IMR-90 (cell line): Measurements from ENCODE around the gene RBBP4. TPM values are rescaled to one million over a fixed set of nuclear protein-coding genes. Genes with fewer than 3 reads are reported as not detected.
A peak's percentile ranks its signal among the peaks of the same experiment; 100 is the strongest.

ENCODE experiments used
- ATAC-seq: fragments of 200-7000 bp; cut with Tn5 transposase; 2 replicates; pipeline ENCODE4 v1.9.1; 2020; ENCODE audit warnings: low read depth, mild to moderate bottlenecking, moderate library complexity
- BruUV-seq: library from RNA; stranded (reverse); fragments of 400-500 nt; replicated peaks from 2 replicates; lab custom pipeline; 2021; lab: Mats Ljungman, UMichigan
- CTCF ChIA-PET: fragments of 300-600 bp; formaldehyde crosslinking; extraction: SDS; loops from one replicate; lab custom pipeline; 2021; ENCODE audit warnings: antibody characterized with exemption; lab: Yijun Ruan, JAX
- POLR2A ChIA-PET: fragments of 300-600 bp; sonication (Branson Sonifier 250); formaldehyde crosslinking; loops from one replicate; lab custom pipeline; 2022; ENCODE audit warnings: antibody characterized with exemption; ENCODE audit not compliant: unreplicated experiment; lab: Charles Lee
- DNase-seq: peaks from one replicate; pipeline ENCODE4 v3.0.0; 2013
- H2AFZ ChIP-seq: replicated peaks from 2 replicates; pipeline ENCODE3; 2013; ENCODE audit warnings: low read length, mild to moderate bottlenecking; ENCODE audit not compliant: poor library complexity
- H2AK5ac ChIP-seq: 2 replicates; pipeline ENCODE4 v1.6.1; 2013; ENCODE audit warnings: low read depth, low read length, inconsistent platforms
- H2AK9ac ChIP-seq: replicated peaks from 2 replicates; pipeline ENCODE3; 2013; ENCODE audit warnings: mild to moderate bottlenecking, low read depth, low read length, moderate library complexity; ENCODE audit not compliant: poor library complexity
- H2BK120ac ChIP-seq: 2 replicates; pipeline ENCODE4 v1.6.1; 2013; ENCODE audit warnings: low read depth, low read length, inconsistent platforms
- H2BK15ac ChIP-seq: 3 replicates; pipeline ENCODE4 v1.6.1; 2013; ENCODE audit warnings: low read depth, low read length, inconsistent platforms
- H2BK20ac ChIP-seq: 2 replicates; pipeline ENCODE4 v1.6.1; 2013; ENCODE audit warnings: low read depth, mild to moderate bottlenecking, inconsistent platforms, low read length, moderate library complexity
- H2BK5ac ChIP-seq: 2 replicates; pipeline ENCODE4 v1.6.1; 2013; ENCODE audit warnings: mild to moderate bottlenecking, low read depth, low read length, inconsistent platforms; ENCODE audit not compliant: poor library complexity, severe bottlenecking
- H3K14ac ChIP-seq: replicated peaks from 2 replicates; pipeline ENCODE4 v1.6.1; 2013; ENCODE audit warnings: low read depth, low read length, inconsistent platforms
- H3K18ac ChIP-seq: 2 replicates; pipeline ENCODE4 v1.6.1; 2013; ENCODE audit warnings: low read depth, low read length, control low read depth
- H3K23ac ChIP-seq: 2 replicates; pipeline ENCODE4 v1.6.1; 2013; ENCODE audit warnings: low read depth, low read length, inconsistent platforms
- H3K27ac ChIP-seq: 2 replicates; pipeline ENCODE4 v1.5.1; 2013; ENCODE audit warnings: mild to moderate bottlenecking, control low read depth, low read length; ENCODE audit not compliant: insufficient read depth
- H3K27me3 ChIP-seq: 2 replicates; pipeline ENCODE4 v1.6.1; 2013; ENCODE audit warnings: low read length; ENCODE audit not compliant: control insufficient read depth, insufficient read depth
- H3K36me3 ChIP-seq: 2 replicates; pipeline ENCODE4 v1.6.1; 2013; ENCODE audit warnings: low read length, mixed read lengths; ENCODE audit not compliant: control insufficient read depth, insufficient read depth
- H3K4ac ChIP-seq: 2 replicates; pipeline ENCODE4 v1.6.1; 2013; ENCODE audit warnings: low read depth, low read length, inconsistent platforms
- H3K4me1 ChIP-seq: 2 replicates; pipeline ENCODE4 v1.6.1; 2013; ENCODE audit warnings: low read length, mixed read lengths; ENCODE audit not compliant: control insufficient read depth, insufficient read depth
- H3K4me2 ChIP-seq: 2 replicates; pipeline ENCODE4 v1.6.1; 2013; ENCODE audit warnings: low read depth, mild to moderate bottlenecking, control low read depth, low read length, moderate library complexity
- H3K4me3 ChIP-seq: 2 replicates; pipeline ENCODE4 v1.5.1; 2013; ENCODE audit warnings: low read depth, mild to moderate bottlenecking, control low read depth, low read length, moderate library complexity; ENCODE audit not compliant: insufficient read depth
- H3K56ac ChIP-seq: 2 replicates; pipeline ENCODE4 v1.6.1; 2013; ENCODE audit warnings: low read length, inconsistent platforms; ENCODE audit not compliant: insufficient read depth; ENCODE audit errors: extremely low read depth
- H3K79me1 ChIP-seq, 2 experiments: 2 replicates each; pipeline ENCODE4 v1.6.1; 2013; ENCODE audit warnings: low read length in 2 of 2, inconsistent platforms in 1 of 2, low read depth in 1 of 2
- H3K9ac ChIP-seq: 2 replicates; pipeline ENCODE4 v1.6.1; 2013; ENCODE audit warnings: low read depth, low read length, control low read depth
- H3K9me1 ChIP-seq: 2 replicates; pipeline ENCODE4 v1.6.1; 2013; ENCODE audit warnings: low read length, inconsistent platforms; ENCODE audit not compliant: insufficient read depth
- H3K9me3 ChIP-seq: 2 replicates; pipeline ENCODE4 v1.6.1; 2013; ENCODE audit warnings: low read length; ENCODE audit not compliant: control insufficient read depth, insufficient read depth
- H4K20me1 ChIP-seq: 2 replicates; pipeline ENCODE4 v1.6.1; 2013; ENCODE audit warnings: low read length, inconsistent platforms; ENCODE audit not compliant: insufficient read depth
- H4K5ac ChIP-seq: 2 replicates; pipeline ENCODE4 v1.6.1; 2013; ENCODE audit warnings: mild to moderate bottlenecking, low read depth, low read length, control low read depth
- H4K8ac ChIP-seq, 2 experiments: 2 replicates each; pipeline ENCODE4 v1.6.1; 2013; ENCODE audit warnings: low read depth in 2 of 2, low read length in 2 of 2, control low read depth in 1 of 2, inconsistent platforms in 1 of 2
- H4K91ac ChIP-seq: 2 replicates; pipeline ENCODE4 v1.6.1; 2013; ENCODE audit warnings: low read depth, low read length, inconsistent platforms; ENCODE audit not compliant: insufficient read depth
- BHLHE40 ChIP-seq: fragments of 150-350 bp; IDR thresholded peaks from 2 replicates; pipeline ENCODE4 v1.6.1; 2016; ENCODE audit warnings: mild to moderate bottlenecking, low read depth, low read length
- CHD1 ChIP-seq: IDR thresholded peaks from 2 replicates; pipeline ENCODE4 v1.6.1; 2012; ENCODE audit warnings: low read depth, low read length, improper control_type of control experiment
- MAFK ChIP-seq: IDR thresholded peaks from 2 replicates; pipeline ENCODE4 v1.6.1; 2012; ENCODE audit warnings: low read depth, low read length, improper control_type of control experiment
- MAZ ChIP-seq: IDR thresholded peaks from 2 replicates; pipeline ENCODE4 v1.6.1; 2012; ENCODE audit warnings: low read depth, mild to moderate bottlenecking, low read length, improper control_type of control experiment, moderate library complexity, borderline replicate concordance
- MXI1 ChIP-seq: IDR thresholded peaks from 2 replicates; pipeline ENCODE4 v1.6.1; 2012; ENCODE audit warnings: low read depth, mild to moderate bottlenecking, low read length, moderate library complexity, borderline replicate concordance
- POLR2A ChIP-seq: IDR thresholded peaks from 2 replicates; pipeline ENCODE4 v1.6.1; 2012; ENCODE audit warnings: mild to moderate bottlenecking, low read depth, low read length
- RAD21 ChIP-seq: IDR thresholded peaks from 2 replicates; pipeline ENCODE4 v1.6.1; 2012; ENCODE audit warnings: low read length, improper control_type of control experiment
- RCOR1 ChIP-seq: IDR thresholded peaks from 2 replicates; pipeline ENCODE4 v1.6.1; 2012; ENCODE audit warnings: mild to moderate bottlenecking, low read length, improper control_type of control experiment; ENCODE audit not compliant: insufficient replicate concordance
- RFX5 ChIP-seq: IDR thresholded peaks from 2 replicates; pipeline ENCODE4 v1.8.0; 2012; ENCODE audit warnings: low read depth, mild to moderate bottlenecking, low read length, moderate library complexity
- SMC3 ChIP-seq: fragments of 150-350 bp; IDR thresholded peaks from 2 replicates; pipeline ENCODE4 v1.6.1; 2016; ENCODE audit warnings: low read depth, mild to moderate bottlenecking, antibody characterized with exemption, low read length, moderate library complexity
- USF2 ChIP-seq: fragments of 150-350 bp; IDR thresholded peaks from 2 replicates; pipeline ENCODE4 v1.6.1; 2017; ENCODE audit warnings: mild to moderate bottlenecking, antibody characterized with exemption, low read length, low read depth
- WGBS, 2 experiments: methylation state at CpG; one replicate each; pipeline versions ENCODE4 v1.1.5 to v1.1.7; 2013; ENCODE audit warnings: missing lambda C conversion rate in 2 of 2; ENCODE audit not compliant: insufficient read length in 1 of 2; ENCODE audit errors: extremely low coverage in 2 of 2; 5-methylcytosine and 5-hydroxymethylcytosine counted together
- dilution Hi-C: fragments of 300-500 bp; cut with HindIII; formaldehyde crosslinking; loops from one replicate; pipeline ENCODE4 v1.14.3; 2018; ENCODE audit warnings: low sequenced_read_pairs; ENCODE audit not compliant: unreplicated experiment
- in situ Hi-C: fragments of 300-500 bp; cut with MboI; formaldehyde crosslinking; loops from 3 replicates; pipeline ENCODE4 v1.14.3; 2019; ENCODE audit warnings: low sequenced_read_pairs, inconsistent platforms, mixed read lengths
- intact Hi-C: fragments of 100-400 bp; cut with micrococcal nuclease; formaldehyde crosslinking; loops from 2 replicates; pipeline ENCODE4 v1.10.0; 2022
- polyA plus RNA-seq, 3 experiments: library from polyadenylated mRNA; depleted of rRNA; stranded (reverse); fragments of >200 nt; gene quantifications; 2 replicates each; pipeline ENCODE4 v1.2.3, GENCODE V29; 2012; ENCODE audit warnings: low replicate concordance in 1 of 3
- total RNA-seq: library from RNA; depleted of rRNA; stranded (reverse); fragments of >200 nt; gene quantifications from 2 replicates; pipeline ENCODE4 v1.2.3, GENCODE V29; 2012
- TF ChIP-seq, protein P1 (sequence below): conservative IDR thresholded peaks from 2 replicates; pipeline ENCODE4 v1.5.1; 2012; ENCODE audit warnings: mild to moderate bottlenecking, low read depth, low read length, improper control_type of control experiment

The RBBP4 gene
- total and polyA plus RNA-seq, 2 of the 4 experiments (the other 2 are of a cell fraction), result 82.9 to 161 TPM

DNA sequence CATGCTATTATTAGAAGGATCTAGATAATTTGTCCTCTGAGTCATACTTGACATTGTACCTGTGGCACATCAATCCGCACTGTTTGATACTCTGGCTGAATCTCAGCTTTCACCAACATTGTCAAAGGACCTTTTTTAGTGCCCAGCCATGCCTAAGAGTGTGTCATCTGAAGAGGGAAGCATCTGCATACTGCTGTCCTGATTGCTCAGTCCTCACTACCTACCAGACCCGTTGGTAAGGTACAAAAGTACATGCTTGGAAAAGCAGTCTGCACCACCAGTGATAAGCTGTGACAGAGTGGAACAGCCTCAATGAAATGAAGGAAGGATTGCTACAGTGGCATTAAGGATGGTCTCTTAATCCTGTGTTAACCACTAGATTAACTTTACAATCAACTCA lies 34.5 kb downstream of the RBBP4 start:
- Histone ChIP-seq H4K91ac (no peak overlapping the region), H3K27me3 (no peaks in the 10 kb centered on the region), H3K4me2 (no peak overlapping the region), H3K4me3 (no peak overlapping the region), H3K9me3 (no peaks in the 10 kb centered on the region), H2BK15ac (no peak overlapping the region), H4K8ac (no peak overlapping the region), H2BK120ac (no peak overlapping the region), H3K79me1 (peaks cover 12 to 52% of the 10 kb centered on the region in 2 experiments), H2AFZ (no peak overlapping the region), H2AK9ac (no peak overlapping the region), H3K56ac (no peak overlapping the region), H3K9ac (no peak overlapping the region), H4K20me1 (peaks cover 10% of the 10 kb centered on the region; the same call in 1 of the 2 replicates), H2BK5ac (peak overlapping the region; percentile 17), H3K18ac (no peak overlapping the region), H2BK20ac (no peak overlapping the region), H3K14ac (no peak overlapping the region), H3K23ac (no peak overlapping the region), H4K5ac (no peak overlapping the region), H2AK5ac (no peak overlapping the region), H3K9me1 (peaks cover 5% of the 10 kb centered on the region; the same call in 1 of the 2 replicates), H3K27ac (peak overlapping the region; percentile 23; the same call in 1 of the 2 replicates), H3K4ac (no peak overlapping the region), H3K4me1 (peaks cover 11% of the 10 kb centered on the region), H3K36me3 (peaks cover 28% of the 10 kb centered on the region)
- TF ChIP-seq BHLHE40 (no peak), CHD1 (no peak), USF2 (no peak), POLR2A (no peak), RFX5 (no peak), MXI1 (no peak), SMC3 (no peak), RAD21 (no peak), MAZ (no peak), RCOR1 (no peak), MAFK (no peak)
- TF ChIP-seq, protein P1, sequence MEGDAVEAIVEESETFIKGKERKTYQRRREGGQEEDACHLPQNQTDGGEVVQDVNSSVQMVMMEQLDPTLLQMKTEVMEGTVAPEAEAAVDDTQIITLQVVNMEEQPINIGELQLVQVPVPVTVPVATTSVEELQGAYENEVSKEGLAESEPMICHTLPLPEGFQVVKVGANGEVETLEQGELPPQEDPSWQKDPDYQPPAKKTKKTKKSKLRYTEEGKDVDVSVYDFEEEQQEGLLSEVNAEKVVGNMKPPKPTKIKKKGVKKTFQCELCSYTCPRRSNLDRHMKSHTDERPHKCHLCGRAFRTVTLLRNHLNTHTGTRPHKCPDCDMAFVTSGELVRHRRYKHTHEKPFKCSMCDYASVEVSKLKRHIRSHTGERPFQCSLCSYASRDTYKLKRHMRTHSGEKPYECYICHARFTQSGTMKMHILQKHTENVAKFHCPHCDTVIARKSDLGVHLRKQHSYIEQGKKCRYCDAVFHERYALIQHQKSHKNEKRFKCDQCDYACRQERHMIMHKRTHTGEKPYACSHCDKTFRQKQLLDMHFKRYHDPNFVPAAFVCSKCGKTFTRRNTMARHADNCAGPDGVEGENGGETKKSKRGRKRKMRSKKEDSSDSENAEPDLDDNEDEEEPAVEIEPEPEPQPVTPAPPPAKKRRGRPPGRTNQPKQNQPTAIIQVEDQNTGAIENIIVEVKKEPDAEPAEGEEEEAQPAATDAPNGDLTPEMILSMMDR, result no peak
- DNase-seq (no peak), ATAC-seq (no peak)
- intact Hi-C loops, result no loop called here
- in situ Hi-C loops, result no loop called here
- BruUV-seq, result no TSS peak
- dilution Hi-C loops, result no loop called here
- WGBS, 2 experiments, result no CpG with 5 or more reads among the region's 2 CpGs
- ChIA-PET POLR2A (no interaction called here), CTCF (no interaction called here)
